ENCODE results near the gene TUBGCP3.
"Not testable (repeated sequence)": the region's sequence is repeated elsewhere in the genome, so short reads cannot be mapped to it uniquely, and the experiment has no call there.

TUBGCP3 gene

DNA sequence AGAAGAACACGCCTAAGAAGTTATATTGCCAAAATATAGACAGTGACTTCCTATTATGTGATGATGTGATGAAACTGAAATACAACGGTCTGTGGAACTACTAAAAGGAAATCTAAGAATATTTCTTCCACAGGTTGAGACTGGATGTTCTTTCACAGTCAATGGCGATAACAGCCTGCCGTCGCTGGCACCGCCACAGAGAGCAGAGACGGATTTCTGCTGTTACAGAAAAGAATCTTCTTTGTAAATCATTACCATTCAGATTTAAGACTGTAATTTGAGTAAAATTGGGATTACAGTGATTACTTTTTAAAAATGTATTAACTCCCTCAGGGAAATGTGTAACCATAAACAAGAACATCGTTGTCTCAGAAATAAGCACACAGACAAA, 100.8 kb downstream of the TUBGCP3 start:
- no peaks in the 10 kb centered on the region for H3K9me3 ChIP-seq (ENCODE audit: low read length)
- no peaks in the 10 kb centered on the region for H3K9me2 ChIP-seq (ENCODE audit: low read depth, low read length)
- no peaks in the 10 kb centered on the region for H3K27me3 ChIP-seq (ENCODE audit: insufficient read depth, low read length)
- no peak overlapping the region for H3K4me2 ChIP-seq (ENCODE audit: low read length)
- H3K27ac ChIP-seq (ENCODE audit: low read depth, low read length, poor library complexity, severe bottlenecking): no peak overlapping the region
- no peaks in the 10 kb centered on the region for H3F3A ChIP-seq (ENCODE audit: insufficient read depth, low read length)
- H3K9ac ChIP-seq (ENCODE audit: low read length): no peak overlapping the region
- no peak for TF ChIP-seq EZH2 (IDR thresholded peaks at IDR 0.05; ENCODE audit: borderline replicate concordance, low read length)
- TF ChIP-seq, protein P1, sequence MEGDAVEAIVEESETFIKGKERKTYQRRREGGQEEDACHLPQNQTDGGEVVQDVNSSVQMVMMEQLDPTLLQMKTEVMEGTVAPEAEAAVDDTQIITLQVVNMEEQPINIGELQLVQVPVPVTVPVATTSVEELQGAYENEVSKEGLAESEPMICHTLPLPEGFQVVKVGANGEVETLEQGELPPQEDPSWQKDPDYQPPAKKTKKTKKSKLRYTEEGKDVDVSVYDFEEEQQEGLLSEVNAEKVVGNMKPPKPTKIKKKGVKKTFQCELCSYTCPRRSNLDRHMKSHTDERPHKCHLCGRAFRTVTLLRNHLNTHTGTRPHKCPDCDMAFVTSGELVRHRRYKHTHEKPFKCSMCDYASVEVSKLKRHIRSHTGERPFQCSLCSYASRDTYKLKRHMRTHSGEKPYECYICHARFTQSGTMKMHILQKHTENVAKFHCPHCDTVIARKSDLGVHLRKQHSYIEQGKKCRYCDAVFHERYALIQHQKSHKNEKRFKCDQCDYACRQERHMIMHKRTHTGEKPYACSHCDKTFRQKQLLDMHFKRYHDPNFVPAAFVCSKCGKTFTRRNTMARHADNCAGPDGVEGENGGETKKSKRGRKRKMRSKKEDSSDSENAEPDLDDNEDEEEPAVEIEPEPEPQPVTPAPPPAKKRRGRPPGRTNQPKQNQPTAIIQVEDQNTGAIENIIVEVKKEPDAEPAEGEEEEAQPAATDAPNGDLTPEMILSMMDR (IDR thresholded peaks at IDR 0.05; ENCODE audit: low read length): no peak
- H2AFZ ChIP-seq (ENCODE audit: low read length): no peak overlapping the region
- H4K20me1 ChIP-seq (ENCODE audit: insufficient read depth, low read length): no peaks in the 10 kb centered on the region
- no peaks in the 10 kb centered on the region for H3K4me1 ChIP-seq (ENCODE audit: insufficient read depth, low read length, severe bottlenecking)
- H3K79me2 ChIP-seq (ENCODE audit: insufficient read depth, low read length): no peaks in the 10 kb centered on the region
- no peak overlapping the region for H3K4me3 ChIP-seq (ENCODE audit: low read depth, low read length, poor library complexity, severe bottlenecking)
- peaks cover 38% of the 10 kb centered on the region for H3K36me3 ChIP-seq (ENCODE audit: insufficient read depth, low read length)

DNA sequence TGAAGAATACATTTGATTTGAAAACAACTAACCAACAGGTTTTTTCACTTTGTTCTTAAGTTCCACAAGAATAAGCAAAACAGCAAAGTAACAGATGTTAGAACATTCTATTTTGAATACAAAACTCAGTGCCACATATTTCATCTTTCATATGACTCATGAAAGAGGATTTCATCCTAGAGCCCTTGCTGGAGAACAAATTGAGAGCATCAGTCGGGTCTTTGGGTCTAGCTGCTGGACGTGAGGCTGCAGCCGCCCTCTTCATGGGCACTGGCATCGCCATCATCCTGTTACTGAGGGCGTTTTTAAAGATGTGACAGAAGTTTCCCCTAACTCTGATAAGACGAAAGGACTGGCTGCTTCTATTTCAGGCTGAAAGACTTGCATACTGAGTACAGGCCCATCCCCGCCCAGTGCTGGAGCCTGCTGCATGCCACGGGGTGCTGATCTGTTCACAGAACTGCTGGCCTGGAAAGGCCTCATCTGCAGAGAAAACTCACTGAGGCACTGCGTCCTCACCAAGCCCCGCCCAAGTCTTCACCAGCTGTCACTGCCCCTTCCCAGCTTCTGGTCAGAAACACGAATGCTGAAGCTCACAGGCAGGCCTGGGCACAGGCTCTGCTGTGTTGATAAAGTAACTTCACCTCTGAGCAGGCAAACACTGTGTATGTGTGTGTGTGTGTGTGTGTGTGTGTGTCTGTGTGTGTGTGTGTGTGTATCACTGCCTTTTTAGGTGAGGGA, 101.4 kb downstream of the TUBGCP3 start:
- Histone ChIP-seq H3K36me3 (ENCODE audit: insufficient read depth, low read length) (peaks cover 38% of the 10 kb centered on the region), H2AFZ (ENCODE audit: low read length) (no peak overlapping the region), H4K20me1 (ENCODE audit: insufficient read depth, low read length) (no peaks in the 10 kb centered on the region), H3K79me2 (ENCODE audit: insufficient read depth, low read length) (no peaks in the 10 kb centered on the region), H3K4me2 (ENCODE audit: low read length) (no peak overlapping the region), H3K9me2 (ENCODE audit: low read depth, low read length) (no peaks in the 10 kb centered on the region), H3K9ac (ENCODE audit: low read length) (no peak overlapping the region), H3K27me3 (ENCODE audit: insufficient read depth, low read length) (no peaks in the 10 kb centered on the region), H3K4me3 (ENCODE audit: low read depth, low read length, poor library complexity, severe bottlenecking) (no peak overlapping the region), H3K27ac (ENCODE audit: low read depth, low read length, poor library complexity, severe bottlenecking) (no peak overlapping the region), H3F3A (ENCODE audit: insufficient read depth, low read length) (no peaks in the 10 kb centered on the region), H3K4me1 (ENCODE audit: insufficient read depth, low read length, severe bottlenecking) (no peaks in the 10 kb centered on the region), H3K9me3 (ENCODE audit: low read length) (no peaks in the 10 kb centered on the region)
- TF ChIP-seq, protein P1 (IDR thresholded peaks at IDR 0.05; ENCODE audit: low read length): no peak
- no peak for TF ChIP-seq EZH2 (IDR thresholded peaks at IDR 0.05; ENCODE audit: borderline replicate concordance, low read length)

DNA sequence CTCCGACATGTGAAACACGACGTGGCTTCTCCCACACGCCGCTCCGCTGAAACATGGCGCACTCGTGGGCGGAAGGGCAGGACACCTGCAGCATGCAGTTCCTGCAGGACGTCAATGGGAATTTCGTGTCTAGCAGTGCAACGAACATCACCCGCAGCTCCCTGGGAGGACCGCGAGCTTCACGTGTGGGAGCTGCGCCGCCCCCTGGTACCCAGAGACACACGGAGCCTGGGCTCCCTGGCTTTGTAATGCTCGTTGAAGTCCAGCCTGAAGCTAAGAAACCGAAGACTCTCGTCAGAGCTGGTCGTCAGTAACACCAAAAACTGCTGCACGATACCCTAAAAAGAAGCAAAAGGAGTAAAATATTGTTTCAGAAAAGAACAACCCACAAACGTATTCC, 102.1 kb downstream of the TUBGCP3 start:
- not testable (repeated sequence) for H3K9me3 ChIP-seq (ENCODE audit: low read length); H4K20me1 ChIP-seq (ENCODE audit: insufficient read depth, low read length); H3K4me2 ChIP-seq (ENCODE audit: low read length); H2AFZ ChIP-seq (ENCODE audit: low read length); H3K79me2 ChIP-seq (ENCODE audit: insufficient read depth, low read length); H3K4me3 ChIP-seq (ENCODE audit: low read depth, low read length, poor library complexity, severe bottlenecking); H3K27ac ChIP-seq (ENCODE audit: low read depth, low read length, poor library complexity, severe bottlenecking); H3K27me3 ChIP-seq (ENCODE audit: insufficient read depth, low read length); H3K9ac ChIP-seq (ENCODE audit: low read length); H3F3A ChIP-seq (ENCODE audit: insufficient read depth, low read length); H3K9me2 ChIP-seq (ENCODE audit: low read depth, low read length); H3K4me1 ChIP-seq (ENCODE audit: insufficient read depth, low read length, severe bottlenecking)
- H3K36me3 ChIP-seq (ENCODE audit: insufficient read depth, low read length): peaks cover 38% of the 10 kb centered on the region

DNA sequence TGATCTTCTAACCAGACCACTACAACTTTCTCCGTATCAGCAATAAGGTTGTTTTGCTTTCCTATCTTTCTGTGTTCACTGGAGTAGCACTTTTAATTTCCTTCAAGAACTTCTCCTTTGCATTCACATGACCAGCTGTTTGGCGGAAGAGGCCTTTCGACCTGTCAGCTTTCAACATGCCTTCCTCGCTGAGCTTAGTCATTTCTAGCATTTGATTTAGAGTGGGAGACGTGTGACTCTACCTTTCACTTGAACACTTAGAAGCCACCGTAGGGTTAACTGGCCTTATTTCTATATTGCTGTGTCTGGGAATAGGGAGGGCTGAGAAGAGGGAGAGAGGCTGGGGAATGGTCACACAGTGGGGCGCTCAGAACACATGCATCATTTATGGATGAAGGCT, 104.7 kb downstream of the TUBGCP3 start:
- TF ChIP-seq, protein P1 (IDR thresholded peaks at IDR 0.05; ENCODE audit: low read length): no peak
- no peak for TF ChIP-seq EZH2 (IDR thresholded peaks at IDR 0.05; ENCODE audit: borderline replicate concordance, low read length)
- Histone ChIP-seq H3K4me2 (ENCODE audit: low read length) (no peak overlapping the region), H3K27me3 (ENCODE audit: insufficient read depth, low read length) (no peaks in the 10 kb centered on the region), H3K27ac (ENCODE audit: low read depth, low read length, poor library complexity, severe bottlenecking) (no peak overlapping the region), H3F3A (ENCODE audit: insufficient read depth, low read length) (no peaks in the 10 kb centered on the region), H2AFZ (ENCODE audit: low read length) (no peak overlapping the region), H4K20me1 (ENCODE audit: insufficient read depth, low read length) (no peaks in the 10 kb centered on the region), H3K36me3 (ENCODE audit: insufficient read depth, low read length) (peaks cover 32% of the 10 kb centered on the region), H3K4me1 (ENCODE audit: insufficient read depth, low read length, severe bottlenecking) (no peaks in the 10 kb centered on the region), H3K79me2 (ENCODE audit: insufficient read depth, low read length) (no peaks in the 10 kb centered on the region), H3K9ac (ENCODE audit: low read length) (no peak overlapping the region), H3K9me2 (ENCODE audit: low read depth, low read length) (no peaks in the 10 kb centered on the region), H3K9me3 (ENCODE audit: low read length) (no peaks in the 10 kb centered on the region), H3K4me3 (ENCODE audit: low read depth, low read length, poor library complexity, severe bottlenecking) (no peak overlapping the region)

Data from OCI-LY1 (cell line).